Measurements from ENCODE around the gene MAT1A. TPM values are rescaled to one million over a fixed set of nuclear protein-coding genes. Genes with fewer than 3 reads are reported as not detected.
"Not testable (repeated sequence)": the region's sequence is repeated elsewhere in the genome, so short reads cannot be mapped to it uniquely, and the experiment has no call there.

MAT1A gene
- total and polyA plus RNA-seq, 9 of the 15 experiments (the other 6 are each of a cell fraction or from before 2014, with no cell fraction given): 0.03 to 0.30 (median 0.11) TPM; not detected in 2

DNA sequence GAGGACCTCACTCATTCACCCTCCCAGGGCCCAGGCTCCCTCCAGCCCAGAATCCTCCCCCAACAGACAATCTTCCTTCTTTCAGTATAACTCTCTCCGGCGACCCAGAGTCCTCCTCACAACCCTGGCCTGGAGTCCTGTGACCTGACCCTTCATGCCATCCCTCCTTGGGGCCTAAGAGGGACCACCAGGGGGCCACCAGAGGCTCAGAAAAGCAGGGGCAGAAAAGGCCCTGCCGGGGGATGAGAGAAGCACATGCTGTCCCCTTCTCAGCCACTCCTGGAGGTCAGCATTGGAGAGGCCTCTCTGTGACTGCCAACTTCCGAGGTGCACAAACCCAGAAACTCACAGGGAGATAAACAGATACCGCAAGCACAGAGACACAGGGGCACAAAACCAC is 53.0 kb downstream of the MAT1A start:
- H3K4me2 ChIP-seq (ENCODE audit: insufficient read depth, low read length); H3K9ac ChIP-seq (ENCODE audit: insufficient read depth in 1 of 2, low read depth in 2 of 2, low read length in 2 of 2); H4K20me1 ChIP-seq (replicated peaks; ENCODE audit: control insufficient read depth, insufficient read depth, low read length); H3K27ac ChIP-seq (ENCODE audit: extremely low read depth, low read depth, low read length); POLR2A ChIA-PET; DNase-seq (ENCODE audit: extremely low read depth in 1 of 4, low spot score in 3 of 4); CTCF ChIA-PET (ENCODE audit: low intra/inter-chr PET ratio); H2AFZ ChIP-seq (ENCODE audit: low read depth, low read length); BruUV-seq (replicated peaks); H3K9me3 ChIP-seq (replicated peaks; ENCODE audit: control insufficient read depth, insufficient read depth, low read depth, low read length); FAIRE-seq; H3K4me1 ChIP-seq (replicated peaks in 1 of 2; ENCODE audit: control insufficient read depth in 2 of 2, insufficient read depth in 2 of 2, low read length in 2 of 2); H3K36me3 ChIP-seq (ENCODE audit: control insufficient read depth, insufficient read depth, low read length); H3K79me2 ChIP-seq (ENCODE audit: control insufficient read depth, insufficient read depth, low read length); H3K4me3 ChIP-seq; H3K9me1 ChIP-seq (ENCODE audit: control insufficient read depth, insufficient read depth, low read length); in situ Hi-C loops (cut with MboI); intact Hi-C loops (cut with micrococcal nuclease): not testable (repeated sequence)
- ATAC-seq: peak; percentile 85
- H3K27me3 ChIP-seq (ENCODE audit: control insufficient read depth in 2 of 2, insufficient read depth in 2 of 2, low read length in 2 of 2): peaks cover 0 to 11% of the 10 kb centered on the region in 2 experiments; a peak in 2 of 5 replicates
- WGBS (ENCODE audit: insufficient coverage, low coverage, missing lambda C conversion rate): 0% methylated on average over 3 of the region's 5 CpGs
- TF ChIP-seq, protein P1, sequence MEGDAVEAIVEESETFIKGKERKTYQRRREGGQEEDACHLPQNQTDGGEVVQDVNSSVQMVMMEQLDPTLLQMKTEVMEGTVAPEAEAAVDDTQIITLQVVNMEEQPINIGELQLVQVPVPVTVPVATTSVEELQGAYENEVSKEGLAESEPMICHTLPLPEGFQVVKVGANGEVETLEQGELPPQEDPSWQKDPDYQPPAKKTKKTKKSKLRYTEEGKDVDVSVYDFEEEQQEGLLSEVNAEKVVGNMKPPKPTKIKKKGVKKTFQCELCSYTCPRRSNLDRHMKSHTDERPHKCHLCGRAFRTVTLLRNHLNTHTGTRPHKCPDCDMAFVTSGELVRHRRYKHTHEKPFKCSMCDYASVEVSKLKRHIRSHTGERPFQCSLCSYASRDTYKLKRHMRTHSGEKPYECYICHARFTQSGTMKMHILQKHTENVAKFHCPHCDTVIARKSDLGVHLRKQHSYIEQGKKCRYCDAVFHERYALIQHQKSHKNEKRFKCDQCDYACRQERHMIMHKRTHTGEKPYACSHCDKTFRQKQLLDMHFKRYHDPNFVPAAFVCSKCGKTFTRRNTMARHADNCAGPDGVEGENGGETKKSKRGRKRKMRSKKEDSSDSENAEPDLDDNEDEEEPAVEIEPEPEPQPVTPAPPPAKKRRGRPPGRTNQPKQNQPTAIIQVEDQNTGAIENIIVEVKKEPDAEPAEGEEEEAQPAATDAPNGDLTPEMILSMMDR (IDR thresholded peaks at IDR 0.05 in 2 of 3, conservative IDR thresholded peaks at IDR 0.05 in 1 of 3; ENCODE audit: insufficient read depth in 2 of 3, low read depth in 1 of 3, low read length in 3 of 3): peak in 2 of 3 experiments; percentile 8 to 73; a peak in 2 of 6 replicates

DNA sequence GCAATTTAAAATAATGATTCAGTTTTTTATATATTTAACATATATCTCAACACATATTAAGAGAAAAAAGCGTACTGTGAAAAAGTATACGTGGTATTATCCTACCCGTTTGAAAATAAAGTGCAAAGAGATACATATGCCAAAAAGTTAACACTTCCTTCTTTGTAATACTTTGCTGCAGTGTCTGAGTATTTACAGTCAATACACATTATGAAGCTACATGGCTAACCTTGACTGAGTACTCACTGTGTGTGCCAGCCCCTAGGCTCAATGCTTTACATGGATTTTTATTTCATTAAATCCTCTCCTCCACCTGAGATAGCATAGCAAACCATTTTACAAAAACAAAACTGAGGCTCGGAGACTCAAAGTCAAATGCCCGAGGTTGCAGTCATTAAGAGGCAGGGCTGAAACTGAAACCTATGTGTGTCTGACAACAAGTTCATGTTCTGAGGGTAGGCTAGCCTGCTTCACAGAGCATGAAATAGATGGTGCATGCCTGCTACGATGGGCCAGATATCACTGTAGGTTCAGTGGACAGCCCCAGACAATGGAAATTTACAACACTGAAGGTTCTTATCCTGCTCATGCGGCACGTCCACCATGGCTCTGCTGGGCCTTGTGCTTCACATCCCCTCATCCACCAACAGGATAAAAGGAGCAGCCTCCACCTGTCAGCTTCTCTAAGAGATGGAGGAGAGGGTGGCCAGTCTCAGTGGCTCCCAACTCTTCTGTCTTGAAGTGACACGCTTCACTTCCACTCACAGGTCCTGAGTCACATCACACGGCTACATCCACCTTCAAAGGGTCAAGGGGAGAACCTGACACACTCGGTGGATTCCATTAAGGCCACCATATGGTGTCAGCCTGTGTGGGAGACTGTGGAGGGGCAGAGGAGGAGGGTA is 54.9 kb downstream of the MAT1A start:
- CTCF ChIA-PET (ENCODE audit: low intra/inter-chr PET ratio); H3K79me2 ChIP-seq (ENCODE audit: control insufficient read depth, insufficient read depth, low read length); H3K4me3 ChIP-seq; H3K9ac ChIP-seq (ENCODE audit: insufficient read depth in 1 of 2, low read depth in 2 of 2, low read length in 2 of 2); FAIRE-seq; in situ Hi-C loops (cut with MboI); H3K36me3 ChIP-seq (ENCODE audit: control insufficient read depth, insufficient read depth, low read length); H3K4me2 ChIP-seq (ENCODE audit: insufficient read depth, low read length); BruUV-seq (replicated peaks); POLR2A ChIA-PET; DNase-seq (ENCODE audit: extremely low read depth in 1 of 4, low spot score in 3 of 4); H3K9me1 ChIP-seq (ENCODE audit: control insufficient read depth, insufficient read depth, low read length); H3K27ac ChIP-seq (ENCODE audit: extremely low read depth, low read depth, low read length); H4K20me1 ChIP-seq (replicated peaks; ENCODE audit: control insufficient read depth, insufficient read depth, low read length); H3K4me1 ChIP-seq (replicated peaks in 1 of 2; ENCODE audit: control insufficient read depth in 2 of 2, insufficient read depth in 2 of 2, low read length in 2 of 2); H3K9me3 ChIP-seq (replicated peaks; ENCODE audit: control insufficient read depth, insufficient read depth, low read depth, low read length); H2AFZ ChIP-seq (ENCODE audit: low read depth, low read length); intact Hi-C loops (cut with micrococcal nuclease): not testable (repeated sequence)
- peak; percentile 50; the same call in 2 of the 3 replicates for ATAC-seq
- 4% methylated on average over 11 of the region's 11 CpGs for WGBS (ENCODE audit: insufficient coverage, low coverage, missing lambda C conversion rate)
- peaks cover 0 to 11% of the 10 kb centered on the region in 2 experiments; a peak in 2 of 5 replicates for H3K27me3 ChIP-seq (ENCODE audit: control insufficient read depth in 2 of 2, insufficient read depth in 2 of 2, low read length in 2 of 2)

DNA sequence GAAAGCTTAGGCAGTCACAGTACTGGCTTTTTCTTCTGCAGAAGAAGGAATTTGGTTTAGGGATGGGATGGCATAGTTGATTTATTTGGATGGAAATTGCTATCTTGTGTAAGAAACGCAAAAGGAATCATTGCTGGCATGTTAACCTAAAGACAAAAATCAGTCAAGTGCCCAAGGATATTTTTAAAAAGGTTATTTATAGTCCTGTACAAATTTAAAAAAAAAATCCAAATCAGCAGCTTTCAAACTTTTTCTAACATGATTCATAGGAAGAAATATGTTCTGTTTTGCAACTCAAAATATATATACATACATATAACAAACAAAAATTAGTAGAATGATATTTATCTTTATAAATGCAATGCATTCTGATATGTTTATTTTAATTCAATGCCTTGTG is 55.6 kb downstream of the MAT1A start:
- in situ Hi-C loops (cut with MboI); DNase-seq (ENCODE audit: extremely low read depth in 1 of 4, low spot score in 3 of 4); POLR2A ChIA-PET; H3K27ac ChIP-seq (ENCODE audit: extremely low read depth, low read depth, low read length); BruUV-seq (replicated peaks); H3K4me3 ChIP-seq; H4K20me1 ChIP-seq (replicated peaks; ENCODE audit: control insufficient read depth, insufficient read depth, low read length); H2AFZ ChIP-seq (ENCODE audit: low read depth, low read length); ATAC-seq; FAIRE-seq; H3K79me2 ChIP-seq (ENCODE audit: control insufficient read depth, insufficient read depth, low read length); intact Hi-C loops (cut with micrococcal nuclease); H3K4me1 ChIP-seq (replicated peaks in 1 of 2; ENCODE audit: control insufficient read depth in 2 of 2, insufficient read depth in 2 of 2, low read length in 2 of 2); H3K9me3 ChIP-seq (replicated peaks; ENCODE audit: control insufficient read depth, insufficient read depth, low read depth, low read length); H3K36me3 ChIP-seq (ENCODE audit: control insufficient read depth, insufficient read depth, low read length); CTCF ChIA-PET (ENCODE audit: low intra/inter-chr PET ratio); H3K9me1 ChIP-seq (ENCODE audit: control insufficient read depth, insufficient read depth, low read length); H3K4me2 ChIP-seq (ENCODE audit: insufficient read depth, low read length); H3K9ac ChIP-seq (ENCODE audit: insufficient read depth in 1 of 2, low read depth in 2 of 2, low read length in 2 of 2): not testable (repeated sequence)
- 0% methylated on average over 1 of the region's 1 CpG for WGBS (ENCODE audit: insufficient coverage, low coverage, missing lambda C conversion rate)
- peaks cover 0 to 11% of the 10 kb centered on the region in 2 experiments; a peak in 2 of 5 replicates for H3K27me3 ChIP-seq (ENCODE audit: control insufficient read depth in 2 of 2, insufficient read depth in 2 of 2, low read length in 2 of 2)

Measured in K562 (cell line).